Measurements from ENCODE around the gene CMTM8.
"Not testable (repeated sequence)": the region's sequence is repeated elsewhere in the genome, so short reads cannot be mapped to it uniquely, and the experiment has no call there.

CMTM8 gene

GRCh38 chr3:32238453-32239306 is at the start of gene CMTM8:
Gene CMTM8, plus strand, starts transcription at chr3:32238680. Its CDS starts 293 bp downstream, at chr3:32238973.
- Mint-ChIP-seq H3K27ac (peak within 1 kb of the TSS; percentile 32), H3K4me3 (peak within 1 kb of the TSS; percentile 82), H3K9me3 (peaks cover 9% of the 10 kb centered on the region), H3K36me3 (ENCODE audit: low read depth) (no peaks in the 10 kb centered on the region), H3K4me1 (ENCODE audit: low read depth) (peaks cover 30% of the 10 kb centered on the region), H3K27me3 (peaks cover 11% of the 10 kb centered on the region)
- peak; percentile 77 for DNase-seq

- H3K9me3 Mint-ChIP-seq, result no peaks in the 10 kb centered on the region
- DNase-seq, result no peak
- no peaks in the 10 kb centered on the region for H3K36me3 Mint-ChIP-seq (ENCODE audit: low read depth)
- peaks cover 7% of the 10 kb centered on the region for H3K27me3 Mint-ChIP-seq
- no peaks in the 10 kb centered on the region for H3K4me1 Mint-ChIP-seq (ENCODE audit: low read depth)
- no peak overlapping the region for H3K4me3 Mint-ChIP-seq
- H3K27ac Mint-ChIP-seq, result no peak overlapping the region
These were observed 48.8 kb upstream of the CMTM8 start for GRCh38 chr3:32189693-32190092.

GRCh38 chr3:32190556-32190955 is 47.9 kb upstream of the CMTM8 start:
- H3K4me3 Mint-ChIP-seq; H3K4me1 Mint-ChIP-seq (ENCODE audit: low read depth); H3K27ac Mint-ChIP-seq; H3K9me3 Mint-ChIP-seq; DNase-seq; H3K36me3 Mint-ChIP-seq (ENCODE audit: low read depth); H3K27me3 Mint-ChIP-seq: not testable (repeated sequence)

GRCh38 chr3:32193101-32193500 is 45.4 kb upstream of the CMTM8 start:
- Mint-ChIP-seq H3K27ac (no peak overlapping the region), H3K4me1 (ENCODE audit: low read depth) (no peaks in the 10 kb centered on the region), H3K4me3 (no peak overlapping the region), H3K9me3 (no peaks in the 10 kb centered on the region), H3K27me3 (peaks cover 13% of the 10 kb centered on the region), H3K36me3 (ENCODE audit: low read depth) (no peaks in the 10 kb centered on the region)
- DNase-seq, result no peak

GRCh38 chr3:32194653-32195052 is 43.8 kb upstream of the CMTM8 start:
- Mint-ChIP-seq H3K36me3 (ENCODE audit: low read depth) (no peaks in the 10 kb centered on the region), H3K4me3 (no peak overlapping the region), H3K9me3 (no peaks in the 10 kb centered on the region), H3K27me3 (peaks cover 10% of the 10 kb centered on the region), H3K27ac (no peak overlapping the region), H3K4me1 (ENCODE audit: low read depth) (no peaks in the 10 kb centered on the region)
- no peak for DNase-seq

GRCh38 chr3:32195995-32196540 is 42.4 kb upstream of the CMTM8 start:
- DNase-seq, result no peak
- no peak overlapping the region for H3K27ac Mint-ChIP-seq
- no peaks in the 10 kb centered on the region for H3K36me3 Mint-ChIP-seq (ENCODE audit: low read depth)
- peaks cover 6% of the 10 kb centered on the region for H3K27me3 Mint-ChIP-seq
- H3K9me3 Mint-ChIP-seq, result no peaks in the 10 kb centered on the region
- no peak overlapping the region for H3K4me3 Mint-ChIP-seq
- no peaks in the 10 kb centered on the region for H3K4me1 Mint-ChIP-seq (ENCODE audit: low read depth)

- no peak for DNase-seq
- Mint-ChIP-seq H3K36me3 (ENCODE audit: low read depth) (no peaks in the 10 kb centered on the region), H3K27me3 (peaks cover 10% of the 10 kb centered on the region), H3K4me3 (no peak overlapping the region), H3K4me1 (ENCODE audit: low read depth) (no peaks in the 10 kb centered on the region), H3K9me3 (no peaks in the 10 kb centered on the region), H3K27ac (no peak overlapping the region)
These were observed 40.5 kb upstream of the CMTM8 start for GRCh38 chr3:32197991-32198390.

GRCh38 chr3:32198714-32199113 is 39.8 kb upstream of the CMTM8 start:
- no peaks in the 10 kb centered on the region for H3K4me1 Mint-ChIP-seq (ENCODE audit: low read depth)

GRCh38 chr3:32200490-32200889 is 38.0 kb upstream of the CMTM8 start:
- DNase-seq, result no peak
- no peaks in the 10 kb centered on the region for H3K36me3 Mint-ChIP-seq (ENCODE audit: low read depth)
- H3K27ac Mint-ChIP-seq, result no peak overlapping the region
- no peaks in the 10 kb centered on the region for H3K4me1 Mint-ChIP-seq (ENCODE audit: low read depth)
- peaks cover 10% of the 10 kb centered on the region for H3K27me3 Mint-ChIP-seq
- no peak overlapping the region for H3K4me3 Mint-ChIP-seq
- no peaks in the 10 kb centered on the region for H3K9me3 Mint-ChIP-seq

More at GRCh38 chr3:32198714-32199113, 39.8 kb upstream of the CMTM8 start:
- Mint-ChIP-seq H3K27ac (no peak overlapping the region), H3K9me3 (no peaks in the 10 kb centered on the region), H3K4me3 (no peak overlapping the region), H3K27me3 (peaks cover 10% of the 10 kb centered on the region), H3K36me3 (ENCODE audit: low read depth) (no peaks in the 10 kb centered on the region)
- no peak for DNase-seq

GRCh38 chr3:32200992-32201758 is 37.3 kb upstream of the CMTM8 start:
- no peak overlapping the region for H3K4me3 Mint-ChIP-seq
- H3K27ac Mint-ChIP-seq, result no peak overlapping the region
- H3K36me3 Mint-ChIP-seq (ENCODE audit: low read depth), result no peaks in the 10 kb centered on the region
- peaks cover 10% of the 10 kb centered on the region for H3K27me3 Mint-ChIP-seq
- H3K4me1 Mint-ChIP-seq (ENCODE audit: low read depth), result no peaks in the 10 kb centered on the region
- H3K9me3 Mint-ChIP-seq, result no peaks in the 10 kb centered on the region
- no peak for DNase-seq

GRCh38 chr3:32202496-32202895 is 36.0 kb upstream of the CMTM8 start:
- Mint-ChIP-seq H3K4me1 (ENCODE audit: low read depth) (no peaks in the 10 kb centered on the region), H3K27ac (no peak overlapping the region)

GRCh38 chr3:32203854-32204253 is 34.6 kb upstream of the CMTM8 start:
- Mint-ChIP-seq H3K9me3 (no peaks in the 10 kb centered on the region), H3K36me3 (ENCODE audit: low read depth) (no peaks in the 10 kb centered on the region), H3K27ac (no peak overlapping the region), H3K4me1 (ENCODE audit: low read depth) (no peaks in the 10 kb centered on the region), H3K27me3 (peaks cover 4% of the 10 kb centered on the region), H3K4me3 (no peak overlapping the region)
- DNase-seq, result no peak

More at GRCh38 chr3:32202496-32202895, 36.0 kb upstream of the CMTM8 start:
- Mint-ChIP-seq H3K36me3 (ENCODE audit: low read depth) (no peaks in the 10 kb centered on the region), H3K4me3 (no peak overlapping the region), H3K9me3 (no peaks in the 10 kb centered on the region), H3K27me3 (peaks cover 4% of the 10 kb centered on the region)
- no peak for DNase-seq

GRCh38 chr3:32208447-32208846 is 30.0 kb upstream of the CMTM8 start:
- Mint-ChIP-seq H3K27ac (no peak overlapping the region), H3K27me3 (no peaks in the 10 kb centered on the region), H3K4me3 (no peak overlapping the region), H3K9me3 (no peaks in the 10 kb centered on the region), H3K36me3 (ENCODE audit: low read depth) (no peaks in the 10 kb centered on the region), H3K4me1 (ENCODE audit: low read depth) (no peaks in the 10 kb centered on the region)
- no peak for DNase-seq

- DNase-seq, result no peak
- Mint-ChIP-seq H3K27me3 (peaks cover 11% of the 10 kb centered on the region), H3K9me3 (peaks cover 8% of the 10 kb centered on the region), H3K4me3 (no peak overlapping the region), H3K4me1 (ENCODE audit: low read depth) (no peaks in the 10 kb centered on the region), H3K27ac (no peak overlapping the region), H3K36me3 (ENCODE audit: low read depth) (no peaks in the 10 kb centered on the region)
These were observed 23.3 kb upstream of the CMTM8 start for GRCh38 chr3:32215185-32215584.

All from activated T-cell treated with anti-CD3 and anti-CD28 coated beads, Interleukin-2, amount 50 U/mL, for 24 hours (primary cell).